DOHH2 (cell line): Measurements from ENCODE around the gene TRAF2.

Experiments used
- H3F3A ChIP-seq: fragments of 200-600 bp; sonication (generic), shearing (Covaris generic); 2 replicates; pipeline ENCODE4 v1.6.0; 2016; ENCODE audit warnings: antibody characterized with exemption, mild to moderate bottlenecking; ENCODE audit not compliant: control insufficient read depth, insufficient read depth
- H3K27ac ChIP-seq: fragments of 200-600 bp; sonication (generic); 2 replicates; pipeline ENCODE4 v1.5.1; 2014; ENCODE audit warnings: low read depth, mild to moderate bottlenecking, low read length, moderate library complexity
- H3K27me3 ChIP-seq: fragments of 200-600 bp; sonication (generic); 2 replicates; pipeline ENCODE4 v1.6.1; 2014; ENCODE audit warnings: mild to moderate bottlenecking, low read length, mixed read lengths; ENCODE audit not compliant: control insufficient read depth
- H3K36me3 ChIP-seq: fragments of 200-600 bp; sonication (generic); 2 replicates; pipeline ENCODE4 v1.6.1; 2014; ENCODE audit warnings: mild to moderate bottlenecking, low read length, moderate library complexity, mixed read lengths; ENCODE audit not compliant: control insufficient read depth
- H3K4me1 ChIP-seq: fragments of 200-600 bp; sonication (generic); 2 replicates; pipeline ENCODE4 v1.6.1; 2014; ENCODE audit warnings: mild to moderate bottlenecking, low read length, mixed read lengths; ENCODE audit not compliant: control insufficient read depth
- H3K4me2 ChIP-seq: fragments of 200-600 bp; sonication (generic); 2 replicates; pipeline ENCODE4 v1.6.0; 2014; ENCODE audit warnings: mild to moderate bottlenecking, low read length, moderate library complexity
- H3K4me3 ChIP-seq: fragments of 200-600 bp; sonication (generic); 2 replicates; pipeline ENCODE4 v1.5.1; 2014; ENCODE audit warnings: mild to moderate bottlenecking, low read length, mixed read lengths
- H3K79me2 ChIP-seq: fragments of 200-600 bp; sonication (generic); 2 replicates; pipeline ENCODE4 v1.6.1; 2014; ENCODE audit warnings: mild to moderate bottlenecking, low read length, mixed read lengths; ENCODE audit not compliant: control insufficient read depth
- H3K9me2 ChIP-seq: fragments of 200-600 bp; sonication (generic); replicated peaks from 2 replicates; pipeline ENCODE4 v1.6.1; 2014; ENCODE audit warnings: mild to moderate bottlenecking, low read length, mixed read lengths; ENCODE audit not compliant: control insufficient read depth
- H3K9me3 ChIP-seq: fragments of 200-600 bp; sonication (generic); 2 replicates; pipeline ENCODE4 v1.6.1; 2014; ENCODE audit warnings: antibody characterized with exemption, low read length, mixed read lengths; ENCODE audit not compliant: control insufficient read depth, insufficient read depth
- H4K20me1 ChIP-seq: fragments of 200-600 bp; sonication (generic); 2 replicates; pipeline ENCODE4 v1.6.0; 2014; ENCODE audit warnings: low read depth, mild to moderate bottlenecking, antibody characterized with exemption, low read length, moderate library complexity; ENCODE audit not compliant: control insufficient read depth, insufficient read depth
- CTCF ChIP-seq: fragments of 200-600 bp; sonication (generic); IDR thresholded peaks from one replicate; pipeline ENCODE4 v1.5.1; 2014; ENCODE audit warnings: antibody characterized with exemption, mild to moderate bottlenecking, low read depth, low read length; ENCODE audit not compliant: poor library complexity, severe bottlenecking
- EZH2phosphoT487 ChIP-seq: fragments of 200-600 bp; sonication (generic); IDR thresholded peaks from 2 replicates; pipeline ENCODE4 v1.6.1; 2017; ENCODE audit warnings: borderline replicate concordance, mild to moderate bottlenecking, antibody characterized with exemption, low read length, moderate library complexity, mixed read lengths

The TRAF2 gene

GRCh38 chr9:136947955-136948510 lies 61.7 kb downstream of the TRAF2 start:
- H3K4me1 ChIP-seq: peaks cover 24% of the 10 kb centered on the region

GRCh38 chr9:136949239-136949816 lies 63.0 kb downstream of the TRAF2 start:
- Histone ChIP-seq H3F3A (no peaks in the 10 kb centered on the region; the same call in 1 of the 2 replicates), H3K36me3 (no peaks in the 10 kb centered on the region), H3K27me3 (no peaks in the 10 kb centered on the region), H4K20me1 (no peaks in the 10 kb centered on the region), H3K9me3 (no peaks in the 10 kb centered on the region), H3K4me2 (peak overlapping the region; percentile 91), H3K4me1 (peaks cover 20% of the 10 kb centered on the region), H3K79me2 (no peaks in the 10 kb centered on the region), H3K4me3 (peak overlapping the region; percentile 79), H3K27ac (peak overlapping the region; percentile 59), H3K9me2 (no peaks in the 10 kb centered on the region)
- TF ChIP-seq CTCF: no peak
- TF ChIP-seq EZH2phosphoT487: no peak

More at GRCh38 chr9:136947955-136948510, 61.7 kb downstream of the TRAF2 start:
- H3K9me3 ChIP-seq: no peaks in the 10 kb centered on the region
- H3K9me2 ChIP-seq: no peaks in the 10 kb centered on the region
- TF ChIP-seq EZH2phosphoT487: no peak
- peak; percentile 63 for TF ChIP-seq CTCF
- H3F3A ChIP-seq: no peaks in the 10 kb centered on the region; the same call in 1 of the 2 replicates
- H4K20me1 ChIP-seq: no peaks in the 10 kb centered on the region
- H3K4me2 ChIP-seq: no peak overlapping the region
- H3K4me3 ChIP-seq: no peak overlapping the region
- H3K79me2 ChIP-seq: peaks cover 11% of the 10 kb centered on the region
- H3K36me3 ChIP-seq: no peaks in the 10 kb centered on the region
- no peak overlapping the region for H3K27ac ChIP-seq
- no peaks in the 10 kb centered on the region for H3K27me3 ChIP-seq

- no peaks in the 10 kb centered on the region for H3K9me2 ChIP-seq
- no peaks in the 10 kb centered on the region for H3K27me3 ChIP-seq
- no peaks in the 10 kb centered on the region for H3K36me3 ChIP-seq
- H3F3A ChIP-seq: no peaks in the 10 kb centered on the region; the same call in 1 of the 2 replicates
- H3K4me1 ChIP-seq: peaks cover 17% of the 10 kb centered on the region
- peak overlapping the region; percentile 79 for H3K4me3 ChIP-seq
- H3K4me2 ChIP-seq: peak overlapping the region; percentile 91
- H3K79me2 ChIP-seq: no peaks in the 10 kb centered on the region
- H4K20me1 ChIP-seq: no peaks in the 10 kb centered on the region
- TF ChIP-seq EZH2phosphoT487 (no peak), CTCF (peak; percentile 49)
- peak overlapping the region; percentile 59 for H3K27ac ChIP-seq
- H3K9me3 ChIP-seq: no peaks in the 10 kb centered on the region
Observed at GRCh38 chr9:136949817-136950655, 63.7 kb downstream of the TRAF2 start.
